Activated naive CD4-positive, alpha-beta T cell treated with anti-CD3 and anti-CD28 coated beads, Interleukin-2, amount 50 U/mL, for 72 hours (primary cell): ENCODE data around the gene CEP41. TPM values are rescaled to one million over a fixed set of nuclear protein-coding genes. Genes with fewer than 3 reads are reported as not detected.

Experiments used
- ATAC-seq, 2 donors: fragments of 150-1000 bp; cut with Tn5 transposase; 2 replicates each; pipeline ENCODE4 v1.10.0; 2021; ENCODE audit warnings: mild to moderate bottlenecking in 2 of 2, moderate library complexity in 2 of 2
- DNase-seq, 2 donors: peaks; one replicate each; pipeline ENCODE4 v3.0.0; 2021 to 2022; ENCODE audit warnings: low spot score in 2 of 2
- H3K27ac Mint-ChIP-seq, 2 donors: one replicate each; pipeline ENCODE4 v1.8.0; 2022; ENCODE audit warnings: mild to moderate bottlenecking in 2 of 2, mixed read lengths in 2 of 2
- H3K36me3 Mint-ChIP-seq, 2 donors: one replicate each; pipeline ENCODE4 v1.8.0; 2022; ENCODE audit warnings: mixed read lengths in 2 of 2
- H3K9me3 Mint-ChIP-seq, 2 donors: one replicate each; pipeline ENCODE4 v1.8.0; 2022; ENCODE audit warnings: mixed read lengths in 2 of 2
- total RNA-seq, 2 donors: library from RNA; stranded (reverse); gene quantifications; one replicate each; pipeline ENCODE4 v1.2.3, GENCODE V29; 2022

Gene CEP41
- total RNA-seq: 10 to 100 TPM; 12.6 to 15.1 TPM

GRCh38 chr7:130440527-130441365 is at the start of gene CEP41:
Gene CEP41, minus strand, starts transcription at chr7:130441016. Its CDS starts 50 bp downstream, at chr7:130440966.
- Mint-ChIP-seq H3K27ac (peak within 1 kb of the TSS; percentile 93 to 98), H3K36me3 (peaks cover 10 to 29% of the 10 kb centered on the region in 2 donors), H3K9me3 (peaks cover 5% of the 10 kb centered on the region in 2 donors)
- peak; percentile 94 to 95 for DNase-seq
- ATAC-seq: peak; percentile 97 to 99

DNA sequence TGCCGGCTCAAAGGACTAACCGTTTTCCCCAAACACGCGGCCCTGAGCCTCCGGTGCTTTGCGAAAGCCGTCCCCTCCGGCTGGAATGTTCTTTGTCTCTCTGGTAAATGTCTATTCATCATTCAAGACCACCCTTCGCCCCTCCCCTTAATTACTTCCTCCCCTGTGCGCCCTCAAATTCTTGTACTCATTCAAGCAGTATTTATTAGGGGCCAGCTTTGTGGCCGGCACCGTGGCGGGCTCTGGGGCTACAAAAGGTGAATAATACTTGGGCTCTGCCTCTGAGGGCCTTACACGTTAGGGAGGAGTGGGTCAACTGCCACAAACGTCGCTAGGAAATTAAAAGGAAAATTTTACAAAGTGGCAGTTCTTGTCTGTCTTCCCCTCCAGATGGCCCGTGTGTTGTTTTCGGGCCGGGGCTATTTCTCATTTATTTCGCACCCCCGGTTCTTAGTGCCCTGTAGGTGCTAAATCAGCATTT is 49.5 kb upstream of the CEP41 start:
- Mint-ChIP-seq H3K27ac (no peak overlapping the region), H3K36me3 (peaks cover 7 to 12% of the 10 kb centered on the region in 2 donors), H3K9me3 (peaks cover 0 to 1% of the 10 kb centered on the region in 2 donors)
- DNase-seq (no peak), ATAC-seq (no peak)

- Mint-ChIP-seq H3K9me3 (peaks cover 0 to 6% of the 10 kb centered on the region in 2 donors), H3K27ac (no peak overlapping the region), H3K36me3 (peaks cover 7 to 12% of the 10 kb centered on the region in 2 donors)
- DNase-seq (no peak), ATAC-seq (no peak)
Measured at GRCh38 chr7:130489140-130489983, 48.5 kb upstream of the CEP41 start.

- peaks cover 0 to 6% of the 10 kb centered on the region in 2 donors for H3K9me3 Mint-ChIP-seq
- DNase-seq (no peak), ATAC-seq (no peak)
- H3K36me3 Mint-ChIP-seq: peaks cover 7 to 9% of the 10 kb centered on the region in 2 donors
- H3K27ac Mint-ChIP-seq: no peak overlapping the region
Measured at GRCh38 chr7:130488392-130489139, 47.8 kb upstream of the CEP41 start.

DNA sequence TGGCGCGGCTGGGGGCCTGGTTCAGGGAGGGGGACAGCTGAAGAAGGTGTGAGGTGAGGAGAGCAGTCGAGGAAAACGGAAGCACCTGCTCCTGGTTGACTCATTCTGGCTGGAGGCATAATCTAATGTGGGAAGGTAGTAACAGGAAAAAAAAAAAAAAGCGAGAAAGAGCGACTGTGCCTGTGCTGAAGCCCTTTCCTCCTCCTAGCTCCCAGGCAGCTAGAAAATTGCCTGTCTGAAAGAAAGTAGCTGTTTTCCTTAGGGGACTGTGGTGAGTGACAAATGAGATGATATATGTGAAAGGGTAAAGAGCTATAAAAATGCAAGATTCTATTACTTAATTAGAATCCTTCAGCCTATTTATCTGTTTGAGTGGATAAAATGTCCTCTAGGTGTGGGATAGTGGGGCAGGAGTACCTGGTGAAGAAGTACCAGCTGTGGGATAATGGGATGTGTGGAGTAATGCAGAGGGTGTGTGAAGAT is 46.2 kb upstream of the CEP41 start:
- no peak for DNase-seq
- Mint-ChIP-seq H3K36me3 (no peaks in the 10 kb centered on the region), H3K9me3 (peaks cover 0 to 6% of the 10 kb centered on the region in 2 donors), H3K27ac (no peak overlapping the region)
- no peak for ATAC-seq

DNA sequence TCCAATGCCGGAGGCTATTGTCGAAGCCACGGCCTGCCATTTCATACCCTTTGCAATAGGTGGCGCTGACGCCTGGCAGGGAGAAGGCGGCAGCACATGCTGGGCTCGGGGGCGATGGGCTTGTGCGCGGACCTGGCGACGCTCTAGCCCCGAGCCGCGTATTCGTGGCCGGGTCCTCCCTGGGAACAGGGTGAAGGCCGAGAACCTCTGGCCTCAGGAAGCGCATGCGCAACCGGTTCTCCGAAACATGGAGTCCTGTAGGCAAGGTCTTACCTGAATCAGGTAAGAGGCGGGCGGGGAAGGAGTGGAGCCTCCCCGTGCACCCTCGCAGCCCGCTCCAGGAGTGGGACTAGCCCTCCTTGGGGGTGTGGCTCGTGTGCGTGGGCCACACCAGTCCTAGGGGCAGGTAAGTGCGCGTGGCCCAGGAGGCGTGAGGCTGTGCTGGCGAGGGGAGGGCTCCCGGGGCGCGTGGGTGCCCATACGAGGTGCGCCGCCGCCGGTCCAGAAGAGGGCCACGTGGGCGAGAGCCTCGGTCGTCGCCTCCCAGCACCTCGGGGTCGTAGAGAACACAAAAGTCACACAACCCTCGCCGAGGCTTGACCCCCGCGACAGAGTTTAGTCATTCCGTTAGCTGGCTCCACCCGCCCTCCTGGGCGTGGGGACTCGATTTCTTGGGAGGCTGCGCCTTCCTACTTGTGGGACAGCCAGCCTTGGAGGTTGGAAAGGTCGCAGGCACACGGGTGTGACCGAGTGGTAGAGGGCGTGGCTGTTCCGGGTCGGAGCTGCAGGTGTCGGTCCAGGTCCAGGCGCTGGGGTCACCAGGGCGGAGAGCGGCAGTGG is 45.5 kb upstream of the CEP41 start:
- peak; percentile 63 to 64 for DNase-seq
- no peaks in the 10 kb centered on the region for H3K36me3 Mint-ChIP-seq
- H3K27ac Mint-ChIP-seq: no peak overlapping the region
- peak; percentile 70 to 76 for ATAC-seq
- peaks cover 0 to 6% of the 10 kb centered on the region in 2 donors for H3K9me3 Mint-ChIP-seq

DNA sequence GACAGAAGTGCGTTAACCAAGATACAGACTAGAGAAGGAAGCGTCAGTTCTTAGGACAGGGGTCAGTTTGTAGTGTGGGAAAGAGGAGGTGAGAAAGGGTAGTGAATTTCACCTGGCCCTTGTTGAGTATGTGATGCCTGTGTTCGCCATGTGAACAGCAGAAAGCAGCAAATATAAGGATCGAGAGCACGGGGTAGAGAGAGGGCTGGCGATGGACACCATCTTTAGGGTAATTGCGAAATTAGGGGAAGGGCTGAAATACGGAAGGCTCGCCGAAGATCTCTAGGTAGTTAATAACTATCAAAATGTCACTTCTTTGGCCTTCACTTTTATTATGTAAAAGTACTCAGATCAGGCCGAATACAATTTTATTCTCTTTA is 44.9 kb upstream of the CEP41 start:
- H3K27ac Mint-ChIP-seq: peak overlapping the region in 1 of 2 donors; percentile 67
- DNase-seq (no peak), ATAC-seq (no peak)
- no peaks in the 10 kb centered on the region for H3K36me3 Mint-ChIP-seq
- peaks cover 0 to 6% of the 10 kb centered on the region in 2 donors for H3K9me3 Mint-ChIP-seq

GRCh38 chr7:130483031-130483430 is 42.2 kb upstream of the CEP41 start:
- ATAC-seq (no peak), DNase-seq (no peak)
- peaks cover 0 to 10% of the 10 kb centered on the region in 2 donors for H3K9me3 Mint-ChIP-seq
- H3K27ac Mint-ChIP-seq: no peak overlapping the region
- H3K36me3 Mint-ChIP-seq: no peaks in the 10 kb centered on the region

GRCh38 chr7:130481898-130482297 is 41.1 kb upstream of the CEP41 start:
- DNase-seq (no peak), ATAC-seq (no peak)
- Mint-ChIP-seq H3K9me3 (peaks cover 0 to 10% of the 10 kb centered on the region in 2 donors), H3K27ac (no peak overlapping the region), H3K36me3 (no peaks in the 10 kb centered on the region)

DNA sequence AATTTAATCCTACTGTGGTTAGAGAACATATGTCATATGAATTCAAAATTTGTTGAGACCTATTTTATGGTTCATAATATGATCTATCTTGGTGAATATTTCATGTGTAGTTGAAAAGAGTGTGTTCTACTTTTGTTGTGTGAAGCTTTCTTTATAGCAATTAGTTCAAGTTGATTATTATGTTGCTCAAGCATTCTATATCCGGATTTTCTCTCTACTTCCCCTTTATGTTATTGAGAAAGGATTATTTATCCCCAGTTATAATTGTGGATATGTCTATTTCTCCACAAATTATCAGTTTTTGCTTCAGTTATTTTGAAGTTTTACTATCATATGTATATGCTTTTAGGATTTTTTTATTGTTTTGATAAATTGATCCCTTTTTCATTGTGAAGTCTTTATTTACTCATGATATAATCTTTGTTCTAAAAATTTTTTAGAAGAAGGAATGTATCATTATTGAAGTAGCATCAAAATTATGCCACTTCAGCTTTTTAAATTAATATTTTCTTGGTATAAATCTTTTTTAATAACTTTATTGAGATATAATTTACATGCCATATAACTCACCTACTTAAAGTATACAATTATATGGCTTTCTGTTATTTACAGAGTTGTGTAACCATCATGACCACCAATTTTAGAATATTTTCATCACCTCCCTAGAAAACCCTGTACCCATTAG is 39.0 kb upstream of the CEP41 start:
- DNase-seq (no peak), ATAC-seq (no peak)
- Mint-ChIP-seq H3K27ac (no peak overlapping the region), H3K9me3 (peaks cover 0 to 4% of the 10 kb centered on the region in 2 donors), H3K36me3 (no peaks in the 10 kb centered on the region)

DNA sequence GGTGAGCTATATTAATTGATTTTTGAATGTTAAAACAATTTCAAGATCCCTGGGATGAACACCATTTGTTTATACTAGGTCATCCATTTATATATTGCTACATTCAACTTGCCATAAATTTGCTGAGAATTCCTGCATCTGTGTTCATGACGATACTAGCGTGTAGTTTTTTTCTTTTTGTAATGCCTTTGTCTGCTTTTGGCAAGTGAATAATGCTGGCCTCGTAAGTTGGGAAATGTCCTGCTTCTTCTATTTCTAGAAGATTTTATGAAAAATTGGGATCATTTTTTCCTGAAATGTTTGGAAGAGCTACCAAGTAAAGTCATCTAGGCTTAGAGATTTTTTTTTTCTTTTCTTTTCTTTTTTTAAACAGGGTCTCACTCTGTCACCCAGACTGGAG is 38.2 kb upstream of the CEP41 start:
- no peaks in the 10 kb centered on the region for H3K36me3 Mint-ChIP-seq
- DNase-seq (no peak), ATAC-seq (no peak)
- H3K9me3 Mint-ChIP-seq: peaks cover 0 to 4% of the 10 kb centered on the region in 2 donors
- H3K27ac Mint-ChIP-seq: no peak overlapping the region

DNA sequence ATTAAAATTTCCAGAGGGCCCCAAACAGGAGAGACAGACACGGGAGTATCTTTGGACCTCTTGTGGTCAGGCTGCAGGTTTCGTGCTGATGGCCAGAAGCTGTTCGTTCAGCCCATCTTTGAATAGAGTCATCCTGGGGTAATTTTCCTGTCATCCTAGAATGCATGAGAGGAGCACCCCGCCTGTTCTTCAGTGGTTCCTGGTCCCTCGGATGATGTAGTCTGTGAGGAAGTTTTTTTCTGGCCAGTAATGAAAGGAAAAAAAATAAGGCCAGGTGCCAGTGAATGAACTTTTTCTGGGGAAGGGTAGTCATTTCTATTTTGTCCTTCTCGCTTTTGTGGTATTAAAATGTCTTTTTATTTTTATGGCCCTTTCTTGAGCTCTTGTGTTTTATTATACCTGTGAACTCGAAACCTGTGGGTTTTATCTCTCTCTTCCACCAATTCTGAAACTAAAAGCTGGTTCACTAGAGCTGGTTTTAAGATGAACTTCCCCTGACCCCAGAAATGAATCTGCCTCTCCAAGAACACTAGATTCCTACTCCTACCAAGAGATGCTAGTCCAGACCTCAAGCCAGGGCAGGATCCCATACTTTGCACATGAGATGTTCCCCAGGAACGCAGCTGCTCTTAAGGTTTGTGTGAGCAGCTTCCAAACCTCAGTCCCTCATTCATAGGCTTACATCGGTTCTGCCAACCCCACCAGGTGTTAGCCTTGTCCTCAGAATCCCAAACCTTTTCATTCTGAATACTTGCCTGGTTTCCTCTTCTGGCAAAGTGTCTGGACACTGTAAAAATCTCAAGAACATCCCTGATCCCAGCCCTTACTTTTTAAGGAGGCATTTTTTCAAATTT is 35.7 kb upstream of the CEP41 start:
- no peaks in the 10 kb centered on the region for H3K36me3 Mint-ChIP-seq
- ATAC-seq: peak; percentile 72 to 97
- peak overlapping the region; percentile 1 to 57 for H3K27ac Mint-ChIP-seq
- peaks cover 0 to 4% of the 10 kb centered on the region in 2 donors for H3K9me3 Mint-ChIP-seq
- no peak for DNase-seq

- Mint-ChIP-seq H3K27ac (peak overlapping the region in 1 of 2 donors; percentile 1), H3K9me3 (peaks cover 0 to 4% of the 10 kb centered on the region in 2 donors), H3K36me3 (no peaks in the 10 kb centered on the region)
- ATAC-seq (no peak), DNase-seq (no peak)
Measured at GRCh38 chr7:130475776-130476175, 35.0 kb upstream of the CEP41 start.

DNA sequence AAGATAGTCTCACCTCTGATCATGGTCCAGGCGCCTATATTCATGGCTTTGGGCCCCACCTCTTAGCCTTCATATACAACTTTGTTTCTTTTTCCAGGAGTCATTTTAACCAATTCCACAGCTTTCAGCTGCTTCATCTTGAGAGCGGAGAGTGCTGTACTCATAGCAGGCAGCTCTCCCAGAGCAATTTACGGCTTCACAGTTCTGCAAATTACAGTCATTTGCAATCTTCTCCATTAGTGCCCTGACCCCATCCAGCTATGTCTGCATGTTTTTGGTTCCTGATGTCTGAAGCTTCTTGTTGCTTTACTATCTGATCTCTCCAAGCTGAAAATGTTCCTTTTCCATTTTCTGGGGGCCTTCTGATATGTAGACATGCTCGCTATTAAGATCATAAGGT is 33.1 kb upstream of the CEP41 start:
- no peak overlapping the region for H3K27ac Mint-ChIP-seq
- H3K9me3 Mint-ChIP-seq: no peaks in the 10 kb centered on the region
- no peak for ATAC-seq
- DNase-seq: no peak
- no peaks in the 10 kb centered on the region for H3K36me3 Mint-ChIP-seq
